Activated CD4-positive, alpha-beta T cell treated with anti-CD3 and anti-CD28 coated beads, Interleukin-2, amount 10 ng/mL, durations not matched to agents 24 days and 14 days (primary cell): ENCODE measurements around the gene KLC3. TPM values are rescaled to one million over a fixed set of nuclear protein-coding genes. Genes with fewer than 3 reads are reported as not detected.
"Not testable (repeated sequence)": the region's sequence is repeated elsewhere in the genome, so short reads cannot be mapped to it uniquely, and the experiment has no call there.

Experiments used
- DNase-seq: peaks from one replicate; pipeline ENCODE4 v3.0.0; 2022
- H3K27ac Mint-ChIP-seq: one replicate; pipeline ENCODE4 v1.8.0; 2022; ENCODE audit warnings: mild to moderate bottlenecking, mixed read lengths
- H3K27me3 Mint-ChIP-seq: one replicate; pipeline ENCODE4 v1.8.0; 2022; ENCODE audit warnings: mixed read lengths
- H3K36me3 Mint-ChIP-seq: one replicate; pipeline ENCODE4 v1.8.0; 2022; ENCODE audit warnings: low read depth, mild to moderate bottlenecking, mixed read lengths
- H3K4me1 Mint-ChIP-seq: one replicate; pipeline ENCODE4 v1.8.0; 2021; ENCODE audit warnings: mixed read lengths
- H3K4me3 Mint-ChIP-seq: one replicate; pipeline ENCODE4 v1.8.0; 2022; ENCODE audit warnings: mild to moderate bottlenecking, moderate library complexity, mixed read lengths
- H3K9me3 Mint-ChIP-seq: one replicate; pipeline ENCODE4 v1.8.0; 2021; ENCODE audit warnings: mixed read lengths
- intact Hi-C: fragments of 100-400 bp; cut with micrococcal nuclease; formaldehyde crosslinking; loops from one replicate; pipeline ENCODE4 v1.15.1; 2023
- total RNA-seq: library from RNA; stranded (reverse); gene quantifications from 2 replicates; pipeline ENCODE4 v1.2.3, GENCODE V29; 2022

Gene KLC3
- total RNA-seq, 1 donor from 2014 or later, result not detected

- no peak overlapping the region for H3K27ac Mint-ChIP-seq
Measured at GRCh38 chr19:45305421-45305820, 35.1 kb upstream of the KLC3 start.

GRCh38 chr19:45306040-45306439, 34.5 kb upstream of the KLC3 start:
- Mint-ChIP-seq H3K4me1 (no peaks in the 10 kb centered on the region), H3K36me3 (no peaks in the 10 kb centered on the region), H3K4me3 (no peak overlapping the region), H3K27ac (no peak overlapping the region), H3K9me3 (no peaks in the 10 kb centered on the region), H3K27me3 (no peaks in the 10 kb centered on the region)
- intact Hi-C loops, result no loop called here
- no peak for DNase-seq

More at GRCh38 chr19:45305421-45305820, 35.1 kb upstream of the KLC3 start:
- no peaks in the 10 kb centered on the region for H3K36me3 Mint-ChIP-seq
- no peaks in the 10 kb centered on the region for H3K9me3 Mint-ChIP-seq
- no peaks in the 10 kb centered on the region for H3K27me3 Mint-ChIP-seq
- no peaks in the 10 kb centered on the region for H3K4me1 Mint-ChIP-seq
- H3K4me3 Mint-ChIP-seq, result no peak overlapping the region
- DNase-seq, result no peak
- intact Hi-C loops, result no loop called here

DNA sequence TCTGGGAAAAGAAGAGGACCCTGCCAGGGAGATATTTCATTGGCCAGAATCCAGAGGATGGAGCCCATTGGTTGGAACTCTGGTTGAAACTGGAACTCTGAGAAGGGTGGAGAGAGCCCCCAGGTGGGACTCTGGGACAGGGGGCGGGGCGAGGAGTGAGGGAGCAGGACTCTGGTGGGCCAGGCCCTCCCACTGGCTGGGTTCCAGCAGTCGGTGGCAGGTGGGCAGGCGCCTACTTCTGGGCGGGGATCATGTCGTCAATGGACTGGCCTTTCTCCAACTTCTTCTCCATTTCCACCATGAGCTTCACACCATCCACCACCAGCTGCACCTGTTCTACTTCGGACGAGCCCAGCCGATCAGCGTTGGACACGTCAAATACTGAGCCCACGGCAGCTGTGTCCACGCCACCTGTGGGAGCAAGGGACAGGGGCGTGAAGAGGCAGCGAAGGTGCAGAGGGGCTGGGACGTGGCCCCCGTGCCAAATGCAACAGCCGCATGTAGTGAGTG, 34.0 kb upstream of the KLC3 start:
- no peak for DNase-seq
- no peak overlapping the region for H3K27ac Mint-ChIP-seq
- H3K27me3 Mint-ChIP-seq, result no peaks in the 10 kb centered on the region
- H3K9me3 Mint-ChIP-seq, result no peaks in the 10 kb centered on the region
- no peaks in the 10 kb centered on the region for H3K4me1 Mint-ChIP-seq
- no peak overlapping the region for H3K4me3 Mint-ChIP-seq
- intact Hi-C loops, result no loop called here
- no peaks in the 10 kb centered on the region for H3K36me3 Mint-ChIP-seq

- Mint-ChIP-seq H3K4me1 (no peaks in the 10 kb centered on the region), H3K36me3 (no peaks in the 10 kb centered on the region), H3K27me3 (no peaks in the 10 kb centered on the region), H3K27ac (no peak overlapping the region), H3K9me3 (no peaks in the 10 kb centered on the region), H3K4me3 (no peak overlapping the region)
- intact Hi-C loops, result no loop called here
- no peak for DNase-seq
Measured at GRCh38 chr19:45307361-45307760, 33.2 kb upstream of the KLC3 start.

DNA sequence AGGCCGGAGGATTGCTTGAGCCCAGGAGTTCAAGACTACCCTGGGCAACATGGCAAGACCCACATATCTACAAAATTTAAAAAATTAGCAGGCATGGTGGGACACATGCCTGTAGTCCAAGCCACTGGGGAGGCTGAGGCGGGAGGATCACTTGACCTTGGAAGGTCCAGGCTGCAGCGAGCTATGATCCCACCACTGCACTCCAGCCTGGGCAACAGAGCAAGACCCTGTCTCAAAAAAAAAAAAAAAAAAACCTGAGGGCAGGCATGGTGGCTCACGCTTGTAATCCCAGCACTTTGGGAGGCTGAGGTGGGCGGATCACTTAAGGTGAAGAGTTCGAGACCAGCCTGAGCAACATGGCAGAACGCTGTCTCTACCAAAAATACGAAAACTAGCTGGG, 31.2 kb upstream of the KLC3 start:
- H3K4me1 Mint-ChIP-seq, DNase-seq, H3K27me3 Mint-ChIP-seq, H3K9me3 Mint-ChIP-seq, H3K36me3 Mint-ChIP-seq, intact Hi-C loops, H3K4me3 Mint-ChIP-seq, H3K27ac Mint-ChIP-seq: not testable (repeated sequence)

DNA sequence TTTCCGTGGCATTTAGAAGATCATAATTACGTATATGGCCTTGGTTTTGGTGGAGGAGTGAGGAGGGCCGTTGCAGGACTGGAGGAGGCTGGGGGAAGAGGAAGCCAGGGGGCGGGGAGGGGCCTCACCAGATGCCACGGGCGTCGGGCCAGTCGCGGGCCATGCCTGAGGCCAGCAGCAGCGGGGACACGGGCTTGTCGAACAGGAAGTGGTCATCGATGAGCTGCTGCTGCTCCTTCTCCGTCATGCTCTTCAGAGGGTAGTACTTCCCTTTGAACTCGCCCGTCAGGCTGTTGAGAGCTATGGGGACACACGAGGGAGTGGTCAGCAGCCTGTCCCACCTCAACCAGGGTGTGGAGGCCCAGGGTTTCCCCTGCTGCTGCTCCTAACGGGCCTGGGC, 28.9 kb upstream of the KLC3 start:
- H3K27me3 Mint-ChIP-seq, result peaks cover 12% of the 10 kb centered on the region
- no peaks in the 10 kb centered on the region for H3K4me1 Mint-ChIP-seq
- no peak overlapping the region for H3K27ac Mint-ChIP-seq
- DNase-seq, result no peak
- no peak overlapping the region for H3K4me3 Mint-ChIP-seq
- no peaks in the 10 kb centered on the region for H3K36me3 Mint-ChIP-seq
- intact Hi-C loops, result no loop called here
- H3K9me3 Mint-ChIP-seq, result no peaks in the 10 kb centered on the region

GRCh38 chr19:45312285-45312684, 28.3 kb upstream of the KLC3 start:
- DNase-seq, H3K27ac Mint-ChIP-seq, H3K4me1 Mint-ChIP-seq, H3K36me3 Mint-ChIP-seq, H3K4me3 Mint-ChIP-seq, H3K9me3 Mint-ChIP-seq, intact Hi-C loops: not testable (repeated sequence)
- H3K27me3 Mint-ChIP-seq, result peaks cover 15% of the 10 kb centered on the region

DNA sequence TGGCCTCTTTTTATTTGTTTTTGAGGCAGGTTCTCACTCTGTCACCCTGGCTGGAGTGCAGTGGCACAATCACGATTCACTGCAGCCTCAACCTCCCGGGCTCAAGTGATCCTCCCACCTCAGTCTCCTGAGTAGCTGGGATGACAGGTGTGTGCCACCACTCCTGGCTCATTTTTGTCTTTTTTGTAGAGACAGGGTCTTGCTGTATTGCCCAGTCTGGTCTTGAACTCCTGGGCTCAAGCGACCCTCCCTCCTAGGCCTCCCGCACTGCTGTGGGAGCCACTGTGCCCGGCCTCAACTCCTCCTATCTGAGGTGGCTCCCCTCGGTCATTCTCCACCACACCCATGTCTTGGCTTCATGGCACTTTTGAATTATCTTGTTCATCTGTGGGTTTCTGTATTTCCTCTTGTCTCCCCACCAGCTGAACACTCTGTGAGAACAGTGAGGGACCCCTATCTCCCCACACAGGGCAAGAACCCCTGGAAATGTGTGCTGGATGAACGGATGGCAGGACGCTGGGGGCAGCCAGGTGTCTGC, 25.8 kb upstream of the KLC3 start:
- H3K9me3 Mint-ChIP-seq, result no peaks in the 10 kb centered on the region
- H3K36me3 Mint-ChIP-seq, result no peaks in the 10 kb centered on the region
- H3K27me3 Mint-ChIP-seq, result peaks cover 21% of the 10 kb centered on the region
- H3K27ac Mint-ChIP-seq, result no peak overlapping the region
- H3K4me1 Mint-ChIP-seq, result no peaks in the 10 kb centered on the region
- no peak overlapping the region for H3K4me3 Mint-ChIP-seq
- DNase-seq, result no peak
- intact Hi-C loops, result no loop called here

DNA sequence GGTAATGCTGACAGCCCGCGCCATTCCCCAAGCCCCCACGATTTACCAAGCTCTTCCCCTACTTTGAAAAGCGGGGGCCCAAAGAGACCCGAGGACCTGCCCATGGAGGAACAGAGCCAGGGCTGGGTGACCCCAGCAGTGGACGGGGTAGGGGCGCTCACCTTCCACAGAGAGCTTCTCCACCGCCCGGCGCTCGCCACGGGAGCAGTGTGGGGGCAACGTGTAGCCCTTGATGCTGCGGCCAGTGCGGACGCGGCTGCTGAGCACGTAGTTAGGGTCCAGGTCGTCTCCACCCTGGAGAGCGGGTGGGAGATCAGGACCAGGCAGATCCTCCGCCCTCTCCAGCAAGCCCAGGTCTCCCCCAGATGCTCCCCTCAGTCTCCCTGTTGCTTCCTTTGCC, 25.2 kb upstream of the KLC3 start:
- no peak overlapping the region for H3K4me3 Mint-ChIP-seq
- H3K4me1 Mint-ChIP-seq, result no peaks in the 10 kb centered on the region
- intact Hi-C loops, result no loop called here
- no peak for DNase-seq
- no peaks in the 10 kb centered on the region for H3K9me3 Mint-ChIP-seq
- no peak overlapping the region for H3K27ac Mint-ChIP-seq
- peaks cover 21% of the 10 kb centered on the region for H3K27me3 Mint-ChIP-seq
- H3K36me3 Mint-ChIP-seq, result no peaks in the 10 kb centered on the region

DNA sequence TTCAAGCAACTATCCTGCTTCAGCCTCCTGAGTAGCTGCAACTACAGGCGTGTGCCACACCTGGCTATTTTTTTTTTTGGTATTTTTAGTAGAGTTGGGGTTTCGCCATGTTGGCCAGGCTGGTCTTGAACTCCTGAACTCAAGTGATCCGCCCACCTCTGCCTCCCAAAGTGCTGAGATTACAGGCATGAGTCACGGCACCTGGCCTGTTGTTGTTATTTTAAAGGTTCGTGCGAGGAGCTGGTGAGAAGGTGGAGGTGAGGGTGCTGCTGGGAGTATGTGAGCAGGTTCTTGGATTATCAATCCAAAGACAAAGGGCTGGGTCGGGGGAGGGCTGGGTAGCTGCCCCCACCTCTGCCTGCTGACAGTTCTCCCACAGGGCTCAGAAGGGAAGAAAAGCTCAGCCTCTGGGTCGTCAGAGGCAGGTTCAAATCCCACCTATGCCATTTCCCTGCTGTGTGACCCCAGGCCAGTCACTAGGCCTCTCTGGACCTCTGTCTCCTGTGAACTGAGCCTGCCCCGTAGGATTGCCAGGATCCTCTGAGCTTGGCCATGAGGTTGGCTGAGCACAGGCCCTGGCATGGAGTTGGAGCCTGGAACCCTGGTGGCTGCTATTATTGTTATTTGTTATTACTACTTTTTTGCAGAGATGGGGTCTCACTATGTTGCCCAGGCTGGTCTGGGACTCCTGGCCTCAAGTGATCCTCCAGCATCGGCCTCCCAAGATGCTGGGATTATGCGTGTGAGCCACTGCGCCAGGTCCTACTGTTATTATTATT, 19.4 kb upstream of the KLC3 start:
- Mint-ChIP-seq H3K27me3 (peaks cover 35% of the 10 kb centered on the region), H3K4me3 (no peak overlapping the region), H3K36me3 (no peaks in the 10 kb centered on the region), H3K27ac (no peak overlapping the region), H3K4me1 (no peaks in the 10 kb centered on the region), H3K9me3 (no peaks in the 10 kb centered on the region)
- intact Hi-C loops, result no loop called here
- DNase-seq, result no peak

GRCh38 chr19:45321848-45322247, 18.7 kb upstream of the KLC3 start:
- Mint-ChIP-seq H3K4me3 (no peak overlapping the region), H3K9me3 (no peaks in the 10 kb centered on the region), H3K27me3 (peaks cover 31% of the 10 kb centered on the region), H3K36me3 (no peaks in the 10 kb centered on the region), H3K4me1 (peaks cover 3% of the 10 kb centered on the region), H3K27ac (no peak overlapping the region)
- intact Hi-C loops, result no loop called here
- no peak for DNase-seq

DNA sequence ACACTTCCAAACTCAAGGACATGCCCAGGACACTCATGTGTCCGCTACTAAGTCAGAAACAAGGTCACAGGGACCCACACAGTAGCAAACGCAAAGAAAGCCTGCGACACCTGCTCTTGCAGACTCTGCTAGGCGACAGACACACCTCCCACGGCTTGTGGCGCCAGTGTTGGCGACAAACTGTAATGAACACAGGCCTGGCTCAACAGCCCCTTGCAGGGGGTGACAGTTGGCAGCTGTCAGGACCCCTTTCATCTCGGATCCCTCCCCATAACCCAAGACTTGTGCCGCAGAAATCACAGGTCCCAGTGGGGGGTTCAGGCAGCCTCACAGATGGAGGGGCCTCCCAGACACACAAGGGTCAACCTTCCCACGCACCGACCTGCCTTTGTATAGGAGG, 18.2 kb upstream of the KLC3 start:
- no peak overlapping the region for H3K27ac Mint-ChIP-seq
- no peak for DNase-seq
- intact Hi-C loops, result no loop called here
- no peak overlapping the region for H3K4me3 Mint-ChIP-seq
- peaks cover 29% of the 10 kb centered on the region for H3K27me3 Mint-ChIP-seq
- H3K9me3 Mint-ChIP-seq, result no peaks in the 10 kb centered on the region
- H3K4me1 Mint-ChIP-seq, result peaks cover 3% of the 10 kb centered on the region
- H3K36me3 Mint-ChIP-seq, result no peaks in the 10 kb centered on the region

GRCh38 chr19:45322744-45323281, 17.7 kb upstream of the KLC3 start, which contains the start of gene CKM:
Gene CKM (minus strand): TSS chr19:45322875. CDS start chr19:45319713, 3,162 bp downstream.
- H3K27ac Mint-ChIP-seq, result no peak within 1 kb of the TSS
- intact Hi-C loops, result no loop called here
- DNase-seq, result no peak
- H3K36me3 Mint-ChIP-seq, result no peaks in the 10 kb centered on the region
- peaks cover 3% of the 10 kb centered on the region for H3K4me1 Mint-ChIP-seq
- peaks cover 26% of the 10 kb centered on the region for H3K27me3 Mint-ChIP-seq
- H3K9me3 Mint-ChIP-seq, result no peaks in the 10 kb centered on the region
- no peak within 1 kb of the TSS for H3K4me3 Mint-ChIP-seq

GRCh38 chr19:45323671-45324081, 16.9 kb upstream of the KLC3 start:
- H3K27me3 Mint-ChIP-seq, result peaks cover 23% of the 10 kb centered on the region

More at GRCh38 chr19:45323671-45324081, 16.9 kb upstream of the KLC3 start:
- Mint-ChIP-seq H3K9me3 (no peaks in the 10 kb centered on the region), H3K27ac (no peak overlapping the region), H3K4me3 (no peak overlapping the region), H3K4me1 (peaks cover 3% of the 10 kb centered on the region), H3K36me3 (no peaks in the 10 kb centered on the region)
- DNase-seq, result no peak
- intact Hi-C loops, result no loop called here
